ENCODE data around the gene HOXD8. TPM values are rescaled to one million over a fixed set of nuclear protein-coding genes. Genes with fewer than 3 reads are reported as not detected.

The HOXD8 gene
- total and polyA plus RNA-seq, 2 donors (not counting 1 experiment from before 2014, with no cell fraction given), result not detected

DNA sequence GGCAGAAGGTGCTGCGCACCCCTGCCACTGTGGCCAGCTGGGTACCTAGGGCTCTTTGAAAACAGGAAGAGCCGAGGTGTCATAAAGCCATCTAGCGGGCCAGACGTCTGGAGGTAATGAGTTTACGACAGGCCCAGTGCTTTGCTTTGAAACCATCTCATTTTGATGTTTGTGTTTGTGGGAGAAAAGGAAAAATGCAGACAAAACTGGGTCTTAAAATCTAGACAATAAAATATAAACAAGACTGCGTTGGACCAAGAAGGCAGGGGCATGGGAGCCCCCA lies 3.8 kb upstream of the HOXD8 start:
- H2AFZ ChIP-seq (ENCODE audit: low read length), result no peak overlapping the region
- no peaks in the 10 kb centered on the region for H3K9me3 ChIP-seq (ENCODE audit: control insufficient read depth, insufficient read depth, low read depth, low read length)
- H3K27ac ChIP-seq (ENCODE audit: insufficient read depth, low read length), result no peak overlapping the region
- DNase-seq (ENCODE audit: low read depth in 2 of 2), result no peak
- no peaks in the 10 kb centered on the region for H3K4me1 ChIP-seq (ENCODE audit: control insufficient read depth, extremely low read depth, insufficient read depth, low read length)
- no peaks in the 10 kb centered on the region for H4K20me1 ChIP-seq (ENCODE audit: control insufficient read depth, extremely low read depth, insufficient read depth, low read length)
- no peaks in the 10 kb centered on the region for H3K36me3 ChIP-seq (ENCODE audit: control insufficient read depth, insufficient read depth, low read length)
- H3K4me3 ChIP-seq (replicated peaks in 1 of 4; ENCODE audit: control extremely low read depth in 1 of 4, insufficient read depth in 1 of 4, low read depth in 3 of 4, low read length in 4 of 4), result no peak overlapping the region
- TF ChIP-seq EZH2 (IDR thresholded peaks at IDR 0.05; ENCODE audit: low read length, missing control alignments), result no peak
- TF ChIP-seq, protein P1, sequence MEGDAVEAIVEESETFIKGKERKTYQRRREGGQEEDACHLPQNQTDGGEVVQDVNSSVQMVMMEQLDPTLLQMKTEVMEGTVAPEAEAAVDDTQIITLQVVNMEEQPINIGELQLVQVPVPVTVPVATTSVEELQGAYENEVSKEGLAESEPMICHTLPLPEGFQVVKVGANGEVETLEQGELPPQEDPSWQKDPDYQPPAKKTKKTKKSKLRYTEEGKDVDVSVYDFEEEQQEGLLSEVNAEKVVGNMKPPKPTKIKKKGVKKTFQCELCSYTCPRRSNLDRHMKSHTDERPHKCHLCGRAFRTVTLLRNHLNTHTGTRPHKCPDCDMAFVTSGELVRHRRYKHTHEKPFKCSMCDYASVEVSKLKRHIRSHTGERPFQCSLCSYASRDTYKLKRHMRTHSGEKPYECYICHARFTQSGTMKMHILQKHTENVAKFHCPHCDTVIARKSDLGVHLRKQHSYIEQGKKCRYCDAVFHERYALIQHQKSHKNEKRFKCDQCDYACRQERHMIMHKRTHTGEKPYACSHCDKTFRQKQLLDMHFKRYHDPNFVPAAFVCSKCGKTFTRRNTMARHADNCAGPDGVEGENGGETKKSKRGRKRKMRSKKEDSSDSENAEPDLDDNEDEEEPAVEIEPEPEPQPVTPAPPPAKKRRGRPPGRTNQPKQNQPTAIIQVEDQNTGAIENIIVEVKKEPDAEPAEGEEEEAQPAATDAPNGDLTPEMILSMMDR (conservative IDR thresholded peaks at IDR 0.05 in 1 of 2, IDR thresholded peaks at IDR 0.05 in 1 of 2; ENCODE audit: low read depth in 1 of 2, low read length in 2 of 2), result no peak
- H3K27me3 ChIP-seq (ENCODE audit: control insufficient read depth, insufficient read depth, low read length), result peaks cover 79% of the 10 kb centered on the region
- no peak overlapping the region for H3K9ac ChIP-seq (ENCODE audit: insufficient read depth, low read length)
- no peak overlapping the region for H3K4me2 ChIP-seq (ENCODE audit: extremely low read depth, insufficient read depth, low read length)
- no peaks in the 10 kb centered on the region for H3K79me2 ChIP-seq (ENCODE audit: control insufficient read depth, insufficient read depth, low read length)

DNA sequence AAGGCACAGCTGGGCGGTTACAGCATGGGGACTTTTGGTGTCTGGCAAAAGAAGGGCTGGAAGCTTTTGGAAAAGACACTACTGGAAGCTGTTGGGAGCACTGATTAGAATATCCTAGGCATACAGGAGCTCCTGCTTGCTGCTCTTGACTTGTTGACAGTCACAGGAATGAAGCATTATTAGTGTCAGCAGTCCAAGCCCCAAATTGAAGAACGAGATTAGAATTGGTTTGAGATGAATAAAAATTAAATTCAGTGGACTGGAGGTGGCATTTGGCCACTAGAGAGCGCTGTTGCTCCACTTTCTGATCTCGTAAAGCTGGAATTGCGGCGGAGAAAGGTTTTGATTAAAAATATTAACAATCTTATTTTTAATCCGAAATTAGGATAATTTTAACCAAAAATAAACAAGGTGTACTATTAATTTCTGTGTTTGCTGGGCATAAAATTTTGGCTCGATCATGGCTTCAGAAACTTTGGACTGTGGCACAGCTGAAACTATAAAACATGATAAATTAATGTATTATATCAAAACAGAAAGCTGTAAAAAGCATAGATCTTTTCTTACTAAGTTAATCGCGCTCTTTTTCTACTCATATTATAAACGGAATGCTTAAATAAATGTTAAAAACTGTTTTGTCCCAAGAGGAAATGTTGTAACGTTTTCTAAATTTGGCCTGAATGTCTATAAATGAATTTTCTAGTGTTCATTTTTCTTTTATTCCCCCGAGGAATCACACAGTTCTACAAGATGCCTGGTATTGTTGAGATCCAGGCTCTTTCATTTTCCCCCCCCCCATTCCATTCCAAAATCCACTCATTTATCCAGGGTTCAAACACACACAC lies 2.4 kb upstream of the HOXD8 start:
- H3K4me3 ChIP-seq (replicated peaks in 1 of 4; ENCODE audit: control extremely low read depth in 1 of 4, insufficient read depth in 1 of 4, low read depth in 3 of 4, low read length in 4 of 4), result no peak overlapping the region
- H2AFZ ChIP-seq (ENCODE audit: low read length), result no peak overlapping the region

DNA sequence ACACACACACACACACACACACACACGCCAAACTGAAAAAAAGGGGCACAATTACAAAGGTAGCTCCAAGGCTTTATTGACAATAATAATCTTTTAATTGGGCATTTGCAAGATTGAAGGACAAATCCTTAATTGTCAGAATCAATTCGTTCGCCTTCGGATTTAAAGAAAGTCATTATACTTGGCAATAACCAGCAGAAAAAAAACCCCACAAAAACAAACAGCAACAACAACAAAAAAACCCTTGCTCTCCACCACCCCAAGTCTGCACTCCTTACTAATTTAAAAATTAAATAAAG lies 1.8 kb upstream of the HOXD8 start:
- H4K20me1 ChIP-seq (ENCODE audit: control insufficient read depth, extremely low read depth, insufficient read depth, low read length), result no peaks in the 10 kb centered on the region
- H2AFZ ChIP-seq (ENCODE audit: low read length), result no peak overlapping the region
- H3K27me3 ChIP-seq (ENCODE audit: control insufficient read depth, insufficient read depth, low read length), result peaks cover 78% of the 10 kb centered on the region
- H3K4me2 ChIP-seq (ENCODE audit: extremely low read depth, insufficient read depth, low read length), result no peak overlapping the region
- DNase-seq (ENCODE audit: low read depth in 2 of 2), result no peak
- no peak overlapping the region for H3K9ac ChIP-seq (ENCODE audit: insufficient read depth, low read length)
- H3K27ac ChIP-seq (ENCODE audit: insufficient read depth, low read length), result no peak overlapping the region
- H3K79me2 ChIP-seq (ENCODE audit: control insufficient read depth, insufficient read depth, low read length), result no peaks in the 10 kb centered on the region
- H3K9me3 ChIP-seq (ENCODE audit: control insufficient read depth, insufficient read depth, low read depth, low read length), result no peaks in the 10 kb centered on the region
- no peak overlapping the region for H3K4me3 ChIP-seq (replicated peaks in 1 of 4; ENCODE audit: control extremely low read depth in 1 of 4, insufficient read depth in 1 of 4, low read depth in 3 of 4, low read length in 4 of 4)
- no peaks in the 10 kb centered on the region for H3K4me1 ChIP-seq (ENCODE audit: control insufficient read depth, extremely low read depth, insufficient read depth, low read length)
- H3K36me3 ChIP-seq (ENCODE audit: control insufficient read depth, insufficient read depth, low read length), result no peaks in the 10 kb centered on the region
- TF ChIP-seq EZH2 (IDR thresholded peaks at IDR 0.05; ENCODE audit: low read length, missing control alignments), result no peak
- TF ChIP-seq, protein P1 (conservative IDR thresholded peaks at IDR 0.05 in 1 of 2, IDR thresholded peaks at IDR 0.05 in 1 of 2; ENCODE audit: low read depth in 1 of 2, low read length in 2 of 2), result no peak

More for the DNA sequence above, 2.4 kb upstream of the HOXD8 start:
- no peaks in the 10 kb centered on the region for H4K20me1 ChIP-seq (ENCODE audit: control insufficient read depth, extremely low read depth, insufficient read depth, low read length)
- TF ChIP-seq, protein P1 (conservative IDR thresholded peaks at IDR 0.05 in 1 of 2, IDR thresholded peaks at IDR 0.05 in 1 of 2; ENCODE audit: low read depth in 1 of 2, low read length in 2 of 2), result peak; percentile 70 to 86
- no peak for TF ChIP-seq EZH2 (IDR thresholded peaks at IDR 0.05; ENCODE audit: low read length, missing control alignments)
- H3K27ac ChIP-seq (ENCODE audit: insufficient read depth, low read length), result no peak overlapping the region
- no peaks in the 10 kb centered on the region for H3K79me2 ChIP-seq (ENCODE audit: control insufficient read depth, insufficient read depth, low read length)
- peak; percentile 33 to 73 for DNase-seq (ENCODE audit: low read depth in 2 of 2)
- no peaks in the 10 kb centered on the region for H3K4me1 ChIP-seq (ENCODE audit: control insufficient read depth, extremely low read depth, insufficient read depth, low read length)
- peaks cover 78% of the 10 kb centered on the region for H3K27me3 ChIP-seq (ENCODE audit: control insufficient read depth, insufficient read depth, low read length)
- H3K36me3 ChIP-seq (ENCODE audit: control insufficient read depth, insufficient read depth, low read length), result no peaks in the 10 kb centered on the region
- no peaks in the 10 kb centered on the region for H3K9me3 ChIP-seq (ENCODE audit: control insufficient read depth, insufficient read depth, low read depth, low read length)
- no peak overlapping the region for H3K9ac ChIP-seq (ENCODE audit: insufficient read depth, low read length)
- no peak overlapping the region for H3K4me2 ChIP-seq (ENCODE audit: extremely low read depth, insufficient read depth, low read length)
